ENCODE data around the gene TRERF1.
A peak's percentile ranks its signal among the peaks of the same experiment; 100 is the strongest.

TRERF1 gene

DNA sequence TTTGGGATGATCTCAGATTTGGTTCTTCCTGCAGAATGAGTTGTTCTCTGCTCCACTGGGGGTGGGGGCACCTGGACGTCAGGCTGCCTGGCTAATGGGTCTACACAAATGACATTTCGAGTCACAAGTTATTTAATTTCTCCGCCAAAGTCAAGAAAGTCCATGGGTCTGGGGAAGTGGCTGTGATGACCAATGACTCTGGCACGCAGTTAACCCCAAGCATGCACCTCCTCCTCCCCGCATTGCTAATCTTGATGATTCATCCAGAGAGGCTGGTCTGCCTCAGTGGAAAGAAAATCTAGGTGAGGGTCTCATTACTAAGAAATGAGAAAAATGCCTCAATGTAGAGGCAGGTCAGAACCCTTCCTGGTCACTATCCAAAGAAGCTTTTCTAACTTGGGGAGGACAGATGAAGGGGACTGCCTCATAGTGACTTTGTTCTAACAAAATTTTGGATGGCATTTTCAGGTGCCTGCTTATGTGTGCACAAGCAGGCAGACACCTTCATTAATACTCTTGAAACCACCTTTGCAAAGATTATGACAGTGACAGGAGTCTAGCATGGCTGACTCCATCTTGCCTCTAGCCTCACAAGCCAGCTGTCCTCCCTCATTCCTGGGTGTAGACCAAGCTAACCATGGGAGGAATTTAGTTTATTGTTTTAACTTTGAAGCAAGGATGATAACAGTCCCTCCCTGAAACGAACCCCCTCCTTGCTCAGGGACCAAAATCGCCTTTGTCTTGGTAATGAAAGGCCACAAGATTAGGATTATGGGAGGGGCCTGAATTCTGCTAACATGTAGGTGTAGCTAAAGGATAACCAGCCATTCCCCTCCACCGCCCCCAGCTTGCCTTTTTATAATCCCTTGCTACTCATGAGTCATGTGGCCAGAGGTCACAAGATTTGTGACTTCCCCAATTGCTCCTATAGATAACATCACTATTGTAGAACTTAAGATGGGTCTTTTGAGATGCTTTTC is 135.4 kb downstream of the TRERF1 start:
- DNase-seq (ENCODE audit: insufficient read length, low spot score) (no peak), FAIRE-seq (peak; percentile 21)

- FAIRE-seq (no peak), DNase-seq (ENCODE audit: insufficient read length, low spot score) (no peak)
Measured at GRCh38 chr6:42315259-42315990, 136.3 kb downstream of the TRERF1 start.

DNA sequence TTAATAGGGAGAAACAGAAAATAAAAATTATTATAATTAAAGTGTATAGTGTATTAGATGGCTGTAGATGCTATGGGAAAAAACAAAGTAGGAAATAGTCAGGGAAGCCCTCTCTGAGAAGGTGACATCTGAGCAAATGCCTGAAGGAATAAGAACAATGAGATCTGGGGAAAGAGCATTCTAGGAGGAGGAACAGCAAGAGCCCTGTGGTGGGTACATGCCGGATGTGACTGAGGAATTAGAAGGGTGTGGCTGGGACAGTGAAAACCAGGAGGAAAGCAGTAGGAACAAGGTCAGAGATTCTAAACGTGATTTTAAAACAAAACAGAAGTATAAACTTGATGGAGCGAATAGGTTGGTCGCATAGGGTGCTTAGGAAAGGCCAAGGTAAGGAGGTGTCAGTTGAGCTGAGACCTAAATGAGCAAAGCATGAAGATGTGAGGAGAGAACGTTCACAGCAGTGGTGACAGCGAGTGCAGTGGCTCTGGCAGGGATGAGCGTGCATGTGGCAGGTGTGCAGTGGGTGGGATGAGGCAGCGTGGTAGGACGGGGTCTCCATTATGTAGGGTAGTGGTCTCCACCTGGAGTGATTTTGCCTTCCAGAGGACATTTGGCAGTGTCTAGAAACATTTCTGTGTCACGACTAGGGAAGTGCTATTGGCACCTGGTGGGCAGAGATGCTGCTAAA is 137.0 kb downstream of the TRERF1 start:
- FAIRE-seq (no peak), DNase-seq (ENCODE audit: insufficient read length, low spot score) (no peak)

- FAIRE-seq (no peak), DNase-seq (ENCODE audit: insufficient read length, low spot score) (no peak)
Measured at GRCh38 chr6:42313941-42314570, 137.7 kb downstream of the TRERF1 start.

GRCh38 chr6:42313038-42313437 is 138.7 kb downstream of the TRERF1 start:
- FAIRE-seq (no peak), DNase-seq (ENCODE audit: insufficient read length, low spot score) (no peak)

- FAIRE-seq = no peak
- no peak for DNase-seq (ENCODE audit: insufficient read length, low spot score)
Measured at GRCh38 chr6:42307141-42307470, 144.6 kb downstream of the TRERF1 start.

- FAIRE-seq (no peak), DNase-seq (ENCODE audit: insufficient read length, low spot score) (no peak)
Measured at GRCh38 chr6:42306439-42307140, 145.1 kb downstream of the TRERF1 start.

DNA sequence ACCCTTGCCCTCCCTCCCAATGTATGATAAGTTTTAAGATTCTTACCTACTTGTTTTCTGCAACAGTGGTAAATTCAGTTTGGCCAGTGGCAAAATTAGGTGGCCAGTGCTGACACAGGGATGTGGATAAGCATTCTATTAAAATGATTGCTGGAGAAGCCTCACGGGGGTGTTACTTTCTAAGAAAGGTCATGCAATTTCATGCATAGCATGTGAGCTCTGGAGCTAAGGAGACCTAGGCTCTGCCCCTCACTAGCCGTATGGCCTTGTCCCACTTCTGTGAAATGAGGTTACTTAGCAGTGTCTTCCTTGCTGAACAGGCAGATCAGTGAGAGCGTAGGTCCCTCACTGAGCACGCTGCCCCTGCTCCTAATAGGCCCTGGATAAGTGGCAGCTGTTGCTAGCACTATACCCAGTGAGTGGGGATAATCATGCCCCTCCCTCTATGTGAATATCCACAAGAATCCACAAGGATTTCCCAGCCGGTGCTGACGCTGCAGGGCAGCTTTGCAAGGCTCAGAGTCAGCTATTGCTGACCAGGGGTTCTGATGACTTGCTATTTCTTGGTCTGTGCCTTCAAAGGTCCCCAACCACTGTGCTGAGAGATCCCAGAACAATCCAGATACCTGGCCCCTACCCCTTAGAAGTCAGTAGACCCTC is 147.5 kb downstream of the TRERF1 start:
- FAIRE-seq (no peak), DNase-seq (ENCODE audit: insufficient read length, low spot score) (no peak)

- DNase-seq (ENCODE audit: insufficient read length, low spot score) (no peak), FAIRE-seq (no peak)
Measured at GRCh38 chr6:42302411-42302810, 149.3 kb downstream of the TRERF1 start.

- DNase-seq (ENCODE audit: insufficient read length, low spot score) (no peak), FAIRE-seq (no peak)
Measured at GRCh38 chr6:42301986-42302385, 149.7 kb downstream of the TRERF1 start.

DNA sequence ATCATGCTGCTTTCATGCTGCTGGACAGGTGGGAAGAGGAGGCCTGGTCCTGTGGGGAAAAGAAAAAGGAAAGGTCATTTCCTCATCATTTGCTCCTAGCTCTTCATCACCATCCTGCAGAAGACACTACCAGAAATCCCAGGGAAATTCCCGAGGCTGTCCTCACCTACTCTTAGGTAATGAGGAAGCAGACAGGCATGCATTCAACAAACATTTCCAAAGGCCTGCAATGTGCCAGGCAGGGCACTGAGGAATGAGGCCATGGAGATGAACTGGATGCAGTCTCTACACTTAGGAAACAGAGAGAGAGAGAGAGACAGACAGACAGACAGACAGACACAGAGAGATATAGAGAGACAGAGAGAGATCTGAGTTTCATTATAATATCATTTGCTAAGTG is 151.0 kb downstream of the TRERF1 start:
- DNase-seq (ENCODE audit: insufficient read length, low spot score) = no peak
- no peak for FAIRE-seq

GRCh38 chr6:42300185-42300584 is 151.5 kb downstream of the TRERF1 start:
- FAIRE-seq = no peak
- DNase-seq (ENCODE audit: insufficient read length, low spot score) = no peak

GRCh38 chr6:42297661-42298060 is 154.1 kb downstream of the TRERF1 start:
- FAIRE-seq (no peak), DNase-seq (ENCODE audit: insufficient read length, low spot score) (no peak)

DNA sequence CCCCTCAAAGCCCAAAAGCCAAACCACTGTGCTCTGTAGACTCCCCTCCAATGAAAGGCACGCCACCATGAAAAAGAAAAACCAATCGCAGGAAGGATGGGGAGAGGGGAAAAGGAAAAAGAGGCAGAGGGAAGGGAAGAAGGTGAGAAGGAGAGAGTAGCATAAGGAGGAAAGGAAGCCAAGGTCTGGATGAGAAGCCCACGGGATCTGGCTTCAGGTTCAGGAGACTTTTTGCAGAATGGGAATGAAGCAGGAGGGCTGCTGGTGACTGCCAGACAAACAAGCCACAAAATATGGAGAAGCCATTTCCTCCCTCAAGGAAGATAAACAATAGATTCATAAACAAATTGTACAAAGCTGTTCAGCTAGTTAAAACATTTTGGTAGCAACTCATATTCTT is 155.1 kb downstream of the TRERF1 start:
- no peak for DNase-seq (ENCODE audit: insufficient read length, low spot score)
- FAIRE-seq = no peak

GRCh38 chr6:42295677-42296076 is 156.0 kb downstream of the TRERF1 start:
- no peak for DNase-seq (ENCODE audit: insufficient read length, low spot score)
- no peak for FAIRE-seq

- DNase-seq (ENCODE audit: insufficient read length, low spot score) (no peak), FAIRE-seq (no peak)
Measured at GRCh38 chr6:42295181-42295580, 156.5 kb downstream of the TRERF1 start.

DNA sequence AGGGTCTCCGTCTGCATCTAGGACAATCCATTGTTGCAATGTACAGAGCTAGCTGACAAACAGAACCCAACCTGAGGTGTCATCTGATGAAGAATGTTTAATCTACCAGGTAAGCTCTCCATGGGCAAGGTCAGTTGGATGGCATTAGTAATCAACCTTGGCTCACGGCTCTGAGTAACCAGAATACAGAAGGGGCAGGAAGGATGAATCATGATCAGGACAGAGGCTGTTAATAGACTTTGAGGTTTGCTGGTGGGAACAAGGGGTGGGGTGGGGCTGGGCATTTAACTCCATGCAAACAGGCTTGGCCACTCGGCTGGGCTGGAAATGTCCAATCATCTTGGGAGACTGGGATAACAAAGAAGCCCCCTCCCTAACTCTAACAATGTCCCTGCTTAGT is 157.0 kb downstream of the TRERF1 start:
- no peak for FAIRE-seq
- no peak for DNase-seq (ENCODE audit: insufficient read length, low spot score)

- no peak for FAIRE-seq
- no peak for DNase-seq (ENCODE audit: insufficient read length, low spot score)
Measured at GRCh38 chr6:42293386-42293977, 158.2 kb downstream of the TRERF1 start.

GRCh38 chr6:42292004-42292740 is 159.6 kb downstream of the TRERF1 start:
- FAIRE-seq (no peak), DNase-seq (ENCODE audit: insufficient read length, low spot score) (no peak)
